ENCODE data around the gene OGG1.
"Not testable (repeated sequence)": the region's sequence is repeated elsewhere in the genome, so short reads cannot be mapped to it uniquely, and the experiment has no call there.

Gene OGG1

DNA sequence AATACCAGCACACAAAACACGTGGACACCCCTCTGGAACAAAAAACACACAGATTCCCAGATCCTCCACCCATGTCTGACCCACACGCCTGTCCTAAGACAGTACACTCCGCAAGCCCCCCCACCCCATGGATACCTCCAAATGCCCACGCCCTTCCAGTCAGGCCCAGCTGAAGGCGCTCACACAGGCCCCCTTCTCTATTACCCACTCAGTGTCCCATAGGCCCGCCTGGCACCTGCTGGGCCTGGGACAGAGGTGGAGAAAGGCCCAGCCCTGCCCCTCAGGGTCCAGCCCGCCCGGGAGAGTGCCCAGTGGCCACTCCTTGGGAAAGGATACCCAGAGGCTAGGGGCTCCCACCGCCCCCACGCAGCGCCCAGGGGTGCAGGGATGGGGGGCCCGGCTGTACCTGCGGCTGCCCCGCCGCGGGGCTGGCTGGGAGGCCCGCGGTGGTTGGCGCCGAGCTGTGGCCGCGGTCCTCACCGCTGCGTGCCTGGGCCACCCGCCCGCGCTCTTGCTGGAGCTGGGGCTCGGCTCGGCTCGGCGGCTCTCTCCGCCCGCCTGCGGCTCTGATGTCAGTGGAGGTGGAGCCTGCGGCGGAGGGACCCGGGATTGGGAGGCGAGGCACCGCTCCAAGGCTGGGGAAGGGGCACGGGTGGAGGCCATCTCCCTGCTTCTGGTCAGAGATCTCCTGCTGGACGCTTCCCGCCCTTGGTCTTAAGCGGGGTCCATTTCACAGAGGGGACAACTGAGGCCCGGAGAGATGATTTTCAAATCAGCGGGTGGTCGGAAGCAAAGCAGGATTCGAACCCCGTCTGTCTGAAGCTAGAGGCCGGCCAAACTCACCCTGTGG, 19.9 kb downstream of the OGG1 start, which contains the start of gene CAMK1:
Gene CAMK1, minus strand, starts transcription at position 522 of the 850 bp plus-strand sequence. CDS start 2,198 bp downstream, outside the sequence.
- TF ChIP-seq, protein P1, sequence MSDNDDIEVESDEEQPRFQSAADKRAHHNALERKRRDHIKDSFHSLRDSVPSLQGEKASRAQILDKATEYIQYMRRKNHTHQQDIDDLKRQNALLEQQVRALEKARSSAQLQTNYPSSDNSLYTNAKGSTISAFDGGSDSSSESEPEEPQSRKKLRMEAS (IDR thresholded peaks at IDR 0.05; ENCODE audit: low read depth, low read length), result no peak
- TF ChIP-seq, protein P2, sequence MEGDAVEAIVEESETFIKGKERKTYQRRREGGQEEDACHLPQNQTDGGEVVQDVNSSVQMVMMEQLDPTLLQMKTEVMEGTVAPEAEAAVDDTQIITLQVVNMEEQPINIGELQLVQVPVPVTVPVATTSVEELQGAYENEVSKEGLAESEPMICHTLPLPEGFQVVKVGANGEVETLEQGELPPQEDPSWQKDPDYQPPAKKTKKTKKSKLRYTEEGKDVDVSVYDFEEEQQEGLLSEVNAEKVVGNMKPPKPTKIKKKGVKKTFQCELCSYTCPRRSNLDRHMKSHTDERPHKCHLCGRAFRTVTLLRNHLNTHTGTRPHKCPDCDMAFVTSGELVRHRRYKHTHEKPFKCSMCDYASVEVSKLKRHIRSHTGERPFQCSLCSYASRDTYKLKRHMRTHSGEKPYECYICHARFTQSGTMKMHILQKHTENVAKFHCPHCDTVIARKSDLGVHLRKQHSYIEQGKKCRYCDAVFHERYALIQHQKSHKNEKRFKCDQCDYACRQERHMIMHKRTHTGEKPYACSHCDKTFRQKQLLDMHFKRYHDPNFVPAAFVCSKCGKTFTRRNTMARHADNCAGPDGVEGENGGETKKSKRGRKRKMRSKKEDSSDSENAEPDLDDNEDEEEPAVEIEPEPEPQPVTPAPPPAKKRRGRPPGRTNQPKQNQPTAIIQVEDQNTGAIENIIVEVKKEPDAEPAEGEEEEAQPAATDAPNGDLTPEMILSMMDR (IDR thresholded peaks at IDR 0.05; ENCODE audit: low read depth, low read length), result no peak
- TF ChIP-seq POLR2A (IDR thresholded peaks at IDR 0.05; ENCODE audit: extremely low read depth, insufficient read length), result no peak
- TF ChIP-seq MYC (IDR thresholded peaks at IDR 0.05; ENCODE audit: low read depth, low read length), result no peak
- DNase-seq (ENCODE audit: low read depth), result peak; percentile 68
- H3K4me3 ChIP-seq (ENCODE audit: low read depth, low read length), result peak within 1 kb of the TSS; percentile 64

DNA sequence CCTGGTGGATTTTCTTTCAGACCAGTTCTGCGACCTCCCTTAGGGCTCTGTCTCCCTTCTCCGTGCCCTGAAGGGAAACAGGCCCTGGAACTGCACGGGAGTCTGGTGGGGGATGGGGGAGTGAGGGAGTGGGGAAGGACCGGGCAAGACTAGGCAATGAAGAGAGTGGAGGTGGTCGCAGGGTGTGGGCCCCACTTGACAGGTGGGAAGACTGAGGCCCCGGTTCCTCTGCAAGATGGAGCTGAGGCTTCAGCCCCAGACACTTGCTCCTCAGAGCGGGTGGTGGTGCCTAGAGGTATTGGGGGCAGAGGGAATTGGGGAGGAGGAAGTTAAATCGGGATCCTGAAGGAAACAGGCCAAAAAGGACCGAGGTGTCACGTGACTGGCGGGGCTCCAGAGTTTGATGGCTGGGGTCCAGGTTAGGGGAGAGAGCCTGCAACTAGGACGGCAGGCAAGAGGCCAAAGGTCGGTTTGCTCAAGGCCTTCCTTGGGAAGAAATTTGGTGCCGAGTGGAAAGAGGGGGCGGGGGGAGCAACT, 20.6 kb downstream of the OGG1 start:
- TF ChIP-seq MYC (IDR thresholded peaks at IDR 0.05; ENCODE audit: low read depth, low read length) (no peak), POLR2A (IDR thresholded peaks at IDR 0.05; ENCODE audit: extremely low read depth, insufficient read length) (no peak)
- TF ChIP-seq, protein P2 (IDR thresholded peaks at IDR 0.05; ENCODE audit: low read depth, low read length), result no peak
- TF ChIP-seq, protein P1 (IDR thresholded peaks at IDR 0.05; ENCODE audit: low read depth, low read length), result no peak
- DNase-seq (ENCODE audit: low read depth), result no peak
- H3K4me3 ChIP-seq (ENCODE audit: low read depth, low read length), result peak overlapping the region; percentile 21

DNA sequence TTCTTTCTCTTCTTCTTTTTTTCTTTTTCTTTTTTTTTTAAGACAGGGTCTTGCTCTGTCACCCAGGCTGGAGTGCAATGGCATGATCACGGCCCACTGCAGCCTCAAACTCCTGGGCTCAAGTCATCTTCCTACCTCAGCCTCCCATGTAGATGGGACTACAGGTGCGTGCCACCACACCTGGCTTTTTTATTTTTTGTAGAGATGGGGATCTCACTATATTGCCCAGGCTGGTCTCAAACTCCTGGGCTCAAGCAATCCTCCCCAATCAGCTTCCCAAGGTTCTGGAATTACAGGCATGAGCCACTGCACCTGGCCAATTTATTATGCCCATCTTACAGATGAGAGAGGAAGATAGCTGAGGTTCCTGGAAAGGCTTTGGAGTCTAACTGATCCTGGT, 21.3 kb downstream of the OGG1 start:
- not testable (repeated sequence) for DNase-seq (ENCODE audit: low read depth); H3K4me3 ChIP-seq (ENCODE audit: low read depth, low read length)

DNA sequence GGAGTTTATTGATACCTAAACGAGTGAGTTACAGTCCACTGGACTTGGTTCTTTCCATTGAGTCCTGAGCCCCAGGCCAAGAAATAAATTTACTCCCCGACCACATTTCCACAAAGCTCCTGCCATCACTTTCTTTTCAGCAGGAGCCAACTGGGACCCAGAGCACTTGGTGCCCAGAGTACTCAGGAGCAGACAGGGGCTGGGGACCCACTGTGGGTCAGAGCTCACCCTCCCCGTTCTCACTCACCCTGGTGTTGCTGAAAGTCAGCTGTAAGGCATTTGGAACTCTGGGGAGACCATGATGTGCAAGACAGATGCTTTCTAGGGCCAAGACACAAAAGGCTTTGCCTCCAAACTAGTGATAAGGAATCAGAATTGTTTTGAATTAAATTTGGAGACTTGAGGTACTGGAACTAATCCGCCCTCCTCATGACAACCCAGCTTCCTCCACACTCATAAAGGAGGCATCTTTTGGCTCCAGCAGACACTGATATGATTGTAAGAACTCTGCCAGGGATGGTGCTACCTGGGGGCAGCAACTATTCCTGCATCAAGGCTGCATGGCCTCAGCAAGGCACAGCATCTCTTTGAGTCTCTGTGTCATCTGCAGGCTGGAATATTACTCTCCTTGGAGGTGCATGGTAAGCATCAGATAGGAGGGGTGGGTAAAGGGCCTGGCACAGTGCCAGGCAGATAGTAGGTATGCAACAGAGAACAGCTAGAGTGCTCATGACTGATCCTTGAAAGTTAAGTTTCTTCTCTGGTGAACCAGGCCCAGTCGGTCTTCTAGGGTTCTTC, 27.3 kb downstream of the OGG1 start:
- DNase-seq (ENCODE audit: low read depth), result no peak
- no peak for TF ChIP-seq POLR2A (IDR thresholded peaks at IDR 0.05; ENCODE audit: extremely low read depth, insufficient read length)
- TF ChIP-seq MYC (IDR thresholded peaks at IDR 0.05; ENCODE audit: low read depth, low read length), result no peak
- TF ChIP-seq, protein P2 (IDR thresholded peaks at IDR 0.05; ENCODE audit: low read depth, low read length), result no peak
- TF ChIP-seq, protein P1 (IDR thresholded peaks at IDR 0.05; ENCODE audit: low read depth, low read length), result no peak

DNA sequence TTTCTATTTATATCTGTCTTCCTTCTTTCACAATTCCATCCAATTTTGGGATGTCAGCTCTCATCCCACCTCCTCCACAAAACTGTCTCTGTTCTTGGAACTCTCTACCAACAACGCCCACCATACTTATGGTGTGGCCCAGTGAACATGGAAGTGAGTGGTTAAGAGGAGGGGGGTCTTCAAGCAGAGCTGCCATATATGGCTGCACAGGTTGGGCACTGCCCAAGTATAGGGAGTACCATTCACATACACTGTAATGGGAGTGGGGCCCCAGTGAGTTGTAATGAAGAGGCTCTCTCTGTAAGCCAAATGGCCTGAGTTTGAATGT, 27.9 kb downstream of the OGG1 start:
- no peak for DNase-seq (ENCODE audit: low read depth)
- H3K4me3 ChIP-seq (ENCODE audit: low read depth, low read length), result no peak overlapping the region
- no peak for TF ChIP-seq POLR2A (IDR thresholded peaks at IDR 0.05; ENCODE audit: extremely low read depth, insufficient read length)
- TF ChIP-seq, protein P1 (IDR thresholded peaks at IDR 0.05; ENCODE audit: low read depth, low read length), result no peak

More for the DNA sequence above, 27.3 kb downstream of the OGG1 start:
- H3K4me3 ChIP-seq (ENCODE audit: low read depth, low read length), result no peak overlapping the region

DNA sequence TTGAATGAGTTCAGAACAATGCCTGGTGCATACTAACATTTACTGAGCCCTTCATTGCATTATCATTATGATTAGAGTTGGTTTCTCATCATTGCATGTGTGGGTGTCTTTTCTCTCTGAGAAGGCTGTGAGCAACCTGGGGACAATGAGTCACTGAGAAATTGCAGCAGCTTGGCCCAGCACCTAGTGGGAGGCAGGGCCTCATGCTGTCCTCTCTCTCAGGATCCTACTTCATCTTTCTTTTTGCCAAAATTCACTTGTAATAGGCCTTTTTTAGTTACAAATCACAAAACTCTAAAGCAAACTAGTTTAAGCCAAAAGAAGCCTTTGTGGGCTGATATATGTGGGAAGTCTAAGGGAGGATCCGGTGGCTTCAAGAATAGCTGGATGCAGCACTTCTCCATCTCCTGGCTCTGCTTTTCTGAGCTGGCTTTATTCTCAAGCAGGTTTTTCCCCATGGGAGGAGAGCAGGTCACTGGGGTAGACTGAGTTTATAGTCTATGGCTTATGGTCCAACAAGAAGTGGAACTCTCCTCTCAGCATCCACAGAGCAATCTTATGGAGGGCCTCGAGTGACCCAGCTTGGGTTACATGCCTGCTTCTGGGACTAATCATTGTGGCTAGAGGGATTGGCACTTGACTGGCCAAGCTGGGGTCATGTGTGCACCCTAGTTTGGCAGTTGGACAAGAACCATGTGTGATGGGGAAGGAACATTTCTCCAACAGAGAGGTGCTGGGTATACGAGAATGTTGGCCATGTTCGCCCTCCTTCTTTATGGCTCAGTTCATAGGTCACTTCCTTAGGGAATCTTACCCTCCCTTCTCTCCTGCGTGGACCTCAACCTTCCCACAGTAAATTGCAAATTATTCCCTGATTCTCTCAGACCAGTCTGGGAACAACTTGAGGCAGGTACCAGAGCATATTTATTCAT, 28.7 kb downstream of the OGG1 start:
- peak; percentile 78 for DNase-seq (ENCODE audit: low read depth)
- TF ChIP-seq, protein P2 (IDR thresholded peaks at IDR 0.05; ENCODE audit: low read depth, low read length), result no peak
- TF ChIP-seq POLR2A (IDR thresholded peaks at IDR 0.05; ENCODE audit: extremely low read depth, insufficient read length), result no peak
- no peak for TF ChIP-seq MYC (IDR thresholded peaks at IDR 0.05; ENCODE audit: low read depth, low read length)
- TF ChIP-seq, protein P1 (IDR thresholded peaks at IDR 0.05; ENCODE audit: low read depth, low read length), result no peak
- H3K4me3 ChIP-seq (ENCODE audit: low read depth, low read length), result no peak overlapping the region

Measured in NB4 (cell line).